Measurements from ENCODE around the gene BOLA2.
"Not testable (repeated sequence)": the region's sequence is repeated elsewhere in the genome, so short reads cannot be mapped to it uniquely, and the experiment has no call there.

BOLA2 gene

GRCh38 chr16:29454269-29454668 lies at the start of gene BOLA2, which contains the start of gene SLX1B:
TSS of gene BOLA2 (minus strand) at chr16:29454351. CDS start at chr16:29454253, 98 bp downstream.
TSS of gene SLX1B (plus strand) at chr16:29454533.
- DNase-seq (ENCODE audit: low spot score): not testable (repeated sequence)

- not testable (repeated sequence) for DNase-seq (ENCODE audit: low spot score)
Measured at GRCh38 chr16:29482276-29482675, 28.1 kb upstream of the BOLA2 start.

- not testable (repeated sequence) for DNase-seq (ENCODE audit: low spot score)
Measured at GRCh38 chr16:29472065-29472464, 17.9 kb upstream of the BOLA2 start.

GRCh38 chr16:29469660-29470059 lies 15.5 kb upstream of the BOLA2 start:
- DNase-seq (ENCODE audit: low spot score): not testable (repeated sequence)

GRCh38 chr16:29467654-29468366 lies 13.7 kb upstream of the BOLA2 start:
- not testable (repeated sequence) for DNase-seq (ENCODE audit: low spot score)

- not testable (repeated sequence) for DNase-seq (ENCODE audit: low spot score)
Measured at GRCh38 chr16:29466904-29467303, 12.8 kb upstream of the BOLA2 start.

GRCh38 chr16:29465985-29466824 lies 12.1 kb upstream of the BOLA2 start:
- not testable (repeated sequence) for DNase-seq (ENCODE audit: low spot score)

- DNase-seq (ENCODE audit: low spot score): not testable (repeated sequence)
Measured at GRCh38 chr16:29460647-29461030, 6.5 kb upstream of the BOLA2 start.

- not testable (repeated sequence) for DNase-seq (ENCODE audit: low spot score)
Measured at GRCh38 chr16:29459706-29460646, 5.8 kb upstream of the BOLA2 start, which contains the start of gene SULT1A4. TSS of gene SULT1A4 (plus strand) at chr16:29459913. CDS start at chr16:29461386, 1,473 bp downstream.

GRCh38 chr16:29457660-29458059 lies 3.5 kb upstream of the BOLA2 start:
- DNase-seq (ENCODE audit: low spot score): not testable (repeated sequence)

- not testable (repeated sequence) for DNase-seq (ENCODE audit: low spot score)
Measured at GRCh38 chr16:29454828-29455227, 677 bp upstream of the BOLA2 start.

- DNase-seq (ENCODE audit: low spot score): not testable (repeated sequence)
Measured at GRCh38 chr16:29453754-29454153, 397 bp downstream of the BOLA2 start.

GRCh38 chr16:29425390-29425789 lies 28.8 kb downstream of the BOLA2 start:
- DNase-seq (ENCODE audit: low spot score): not testable (repeated sequence)

- DNase-seq (ENCODE audit: low spot score): not testable (repeated sequence)
Measured at GRCh38 chr16:29423587-29423986, 30.6 kb downstream of the BOLA2 start.

- not testable (repeated sequence) for DNase-seq (ENCODE audit: low spot score)
Measured at GRCh38 chr16:29405249-29405648, 48.9 kb downstream of the BOLA2 start.

Measured in ecto neural progenitor cell (in vitro differentiated cells).